Gastroesophageal sphincter (tissue), 3 donors: Measurements from ENCODE around the gene PNMT.

Experiments
- EP300 ChIP-seq: sonication (generic); formaldehyde crosslinking; IDR thresholded peaks from one replicate; pipeline ENCODE4 v1.6.1; 2017; ENCODE audit warnings: antibody characterized with exemption, mild to moderate bottlenecking
- POLR2A ChIP-seq, 2 donors: fragments of 450-650 bp; IDR thresholded peaks; one replicate each; pipeline ENCODE4 v1.6.1; 2017; ENCODE audit warnings: antibody characterized with exemption in 2 of 2, mild to moderate bottlenecking in 2 of 2, moderate library complexity in 1 of 2
- POLR2AphosphoS5 ChIP-seq: sonication (generic); formaldehyde crosslinking; IDR thresholded peaks from one replicate; pipeline ENCODE4 v1.6.1; 2017; ENCODE audit warnings: antibody characterized with exemption
- TF ChIP-seq, protein P1 (sequence below), 4 experiments: fragments of 200-600 bp in 2 of 4; fragments of 450-650 bp in 2 of 4; sonication (generic) in 1 of 4; IDR thresholded peaks; one replicate each; pipeline ENCODE4 v1.5.1; 2017 to 2019; ENCODE audit warnings: antibody characterized with exemption in 4 of 4, mild to moderate bottlenecking in 2 of 4, moderate library complexity in 2 of 4

DNA sequence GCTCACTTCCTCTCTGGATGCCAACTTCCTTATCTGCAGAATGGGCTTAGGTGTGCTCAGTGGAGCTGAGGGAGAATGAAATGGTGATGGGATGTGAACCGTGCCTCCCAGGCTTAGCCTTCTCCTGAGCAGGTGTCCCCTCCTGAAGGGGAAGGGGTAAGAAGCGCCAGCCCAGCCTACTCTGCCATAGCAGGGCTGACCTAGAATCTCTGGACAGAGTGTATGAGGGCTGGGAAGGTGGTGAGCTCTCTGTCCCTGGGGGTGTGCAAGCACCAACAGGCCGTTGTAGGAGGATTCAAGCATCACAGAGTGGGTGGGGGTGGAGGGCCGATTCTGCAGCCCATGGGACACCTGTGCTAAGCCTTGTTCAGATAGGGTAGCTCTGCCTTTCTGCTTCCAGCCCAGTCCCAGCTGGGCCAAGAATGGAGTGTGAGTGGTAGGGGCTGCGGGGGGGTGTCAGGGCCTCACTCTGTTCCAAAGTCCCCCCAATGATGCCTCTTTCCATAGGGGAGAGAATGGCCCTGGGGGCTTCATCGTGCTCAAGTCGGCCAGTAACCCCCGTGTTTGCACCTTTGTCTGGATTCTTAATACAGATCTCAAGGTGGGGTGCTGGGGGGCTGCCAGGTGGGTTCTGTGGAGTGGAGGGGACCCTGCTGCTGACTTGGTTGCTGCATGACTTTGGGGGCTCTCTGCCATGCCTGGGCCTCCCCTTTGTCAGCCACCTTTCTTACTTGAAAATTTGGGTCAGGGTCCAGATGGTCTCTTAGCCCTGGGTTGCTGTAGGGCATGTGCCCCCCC is 6.3 kb upstream of the PNMT start:
- TF ChIP-seq, protein P1, sequence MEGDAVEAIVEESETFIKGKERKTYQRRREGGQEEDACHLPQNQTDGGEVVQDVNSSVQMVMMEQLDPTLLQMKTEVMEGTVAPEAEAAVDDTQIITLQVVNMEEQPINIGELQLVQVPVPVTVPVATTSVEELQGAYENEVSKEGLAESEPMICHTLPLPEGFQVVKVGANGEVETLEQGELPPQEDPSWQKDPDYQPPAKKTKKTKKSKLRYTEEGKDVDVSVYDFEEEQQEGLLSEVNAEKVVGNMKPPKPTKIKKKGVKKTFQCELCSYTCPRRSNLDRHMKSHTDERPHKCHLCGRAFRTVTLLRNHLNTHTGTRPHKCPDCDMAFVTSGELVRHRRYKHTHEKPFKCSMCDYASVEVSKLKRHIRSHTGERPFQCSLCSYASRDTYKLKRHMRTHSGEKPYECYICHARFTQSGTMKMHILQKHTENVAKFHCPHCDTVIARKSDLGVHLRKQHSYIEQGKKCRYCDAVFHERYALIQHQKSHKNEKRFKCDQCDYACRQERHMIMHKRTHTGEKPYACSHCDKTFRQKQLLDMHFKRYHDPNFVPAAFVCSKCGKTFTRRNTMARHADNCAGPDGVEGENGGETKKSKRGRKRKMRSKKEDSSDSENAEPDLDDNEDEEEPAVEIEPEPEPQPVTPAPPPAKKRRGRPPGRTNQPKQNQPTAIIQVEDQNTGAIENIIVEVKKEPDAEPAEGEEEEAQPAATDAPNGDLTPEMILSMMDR (IDR thresholded peaks at IDR 0.05) = no peak
- TF ChIP-seq POLR2AphosphoS5 (no peak), POLR2A (IDR thresholded peaks at IDR 0.05) (no peak), EP300 (no peak)
